Upper lobe of left lung (tissue), 4 donors: ENCODE data around the gene ENO3.

Source experiments
- EP300 ChIP-seq, 4 donors: sonication (generic); formaldehyde crosslinking; IDR thresholded peaks; one replicate each; pipeline ENCODE4 v1.5.1; 2017; ENCODE audit warnings: antibody characterized with exemption in 4 of 4, control low read depth in 2 of 4
- POLR2A ChIP-seq, 4 donors: fragments of 450-650 bp; IDR thresholded peaks; one replicate each; pipeline ENCODE4 v1.5.1; 2016 to 2017; ENCODE audit warnings: antibody characterized with exemption in 4 of 4, mild to moderate bottlenecking in 2 of 4
- POLR2AphosphoS5 ChIP-seq, 2 donors: sonication (generic); formaldehyde crosslinking; IDR thresholded peaks; one replicate each; pipeline ENCODE4 v1.5.1; 2017; ENCODE audit warnings: antibody characterized with exemption in 2 of 2
- TF ChIP-seq, protein P1 (sequence below), 6 experiments: fragments of 450-650 bp in 4 of 6; fragments of 200-600 bp in 2 of 6; sonication (generic) in 2 of 6; IDR thresholded peaks; one replicate each; pipeline ENCODE4 v1.5.1; 2016 to 2019; ENCODE audit warnings: antibody characterized with exemption in 6 of 6

DNA sequence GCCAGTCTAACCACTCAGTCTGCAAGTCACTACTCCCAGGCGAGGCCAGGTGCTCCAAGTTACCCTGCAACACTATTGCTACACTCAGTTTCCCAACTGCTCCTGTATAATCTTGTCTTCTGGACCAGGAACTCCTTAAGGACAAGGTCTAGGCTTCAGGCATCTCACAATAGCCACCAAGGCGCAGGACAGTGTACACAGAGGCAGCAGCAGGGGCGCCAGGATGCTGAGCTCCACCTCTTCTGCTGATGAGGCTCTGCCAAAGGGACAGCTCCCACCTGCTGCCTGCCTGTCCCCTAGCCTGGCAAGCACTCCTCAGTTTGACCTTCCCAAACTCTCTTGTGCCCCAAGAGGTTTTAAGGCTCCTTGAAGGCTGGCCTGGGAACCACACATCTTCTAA lies 14.5 kb upstream of the ENO3 start:
- TF ChIP-seq, protein P1, sequence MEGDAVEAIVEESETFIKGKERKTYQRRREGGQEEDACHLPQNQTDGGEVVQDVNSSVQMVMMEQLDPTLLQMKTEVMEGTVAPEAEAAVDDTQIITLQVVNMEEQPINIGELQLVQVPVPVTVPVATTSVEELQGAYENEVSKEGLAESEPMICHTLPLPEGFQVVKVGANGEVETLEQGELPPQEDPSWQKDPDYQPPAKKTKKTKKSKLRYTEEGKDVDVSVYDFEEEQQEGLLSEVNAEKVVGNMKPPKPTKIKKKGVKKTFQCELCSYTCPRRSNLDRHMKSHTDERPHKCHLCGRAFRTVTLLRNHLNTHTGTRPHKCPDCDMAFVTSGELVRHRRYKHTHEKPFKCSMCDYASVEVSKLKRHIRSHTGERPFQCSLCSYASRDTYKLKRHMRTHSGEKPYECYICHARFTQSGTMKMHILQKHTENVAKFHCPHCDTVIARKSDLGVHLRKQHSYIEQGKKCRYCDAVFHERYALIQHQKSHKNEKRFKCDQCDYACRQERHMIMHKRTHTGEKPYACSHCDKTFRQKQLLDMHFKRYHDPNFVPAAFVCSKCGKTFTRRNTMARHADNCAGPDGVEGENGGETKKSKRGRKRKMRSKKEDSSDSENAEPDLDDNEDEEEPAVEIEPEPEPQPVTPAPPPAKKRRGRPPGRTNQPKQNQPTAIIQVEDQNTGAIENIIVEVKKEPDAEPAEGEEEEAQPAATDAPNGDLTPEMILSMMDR (IDR thresholded peaks at IDR 0.05), result no peak
- TF ChIP-seq POLR2A (IDR thresholded peaks at IDR 0.05) (no peak), POLR2AphosphoS5 (IDR thresholded peaks at IDR 0.05) (no peak), EP300 (IDR thresholded peaks at IDR 0.05) (no peak)
